K562 (cell line): ENCODE data around the gene CDH12. TPM values are rescaled to one million over a fixed set of nuclear protein-coding genes. Genes with fewer than 3 reads are reported as not detected.

Source experiments
- BCL6 ChIP-seq: fragments of 250-450 bp; sonication (Bioruptor Pico); IDR thresholded peaks from 2 replicates; pipeline ENCODE4 v1.4.0; 2020
- ZBTB7A ChIP-seq: IDR thresholded peaks from 2 replicates; pipeline ENCODE4 v1.6.1; 2011; ENCODE audit warnings: low read depth, mild to moderate bottlenecking, low read length, moderate library complexity, borderline replicate concordance; ENCODE audit not compliant: control insufficient read depth
- ZNF507 ChIP-seq: conservative IDR thresholded peaks from 2 replicates; pipeline ENCODE4 v1.6.1; 2017; ENCODE audit warnings: missing genetic modification characterization, missing compliant biosample characterization
- ZNF609 ChIP-seq: sonication (generic); formaldehyde crosslinking; IDR thresholded peaks from 2 replicates; pipeline ENCODE4 v1.8.1; 2023; ENCODE audit warnings: missing genetic modification reagents, mild to moderate bottlenecking, borderline replicate concordance
- polyA plus RNA-seq, 8 experiments: library from polyadenylated mRNA; depleted of rRNA in 4 of 8; stranded (reverse) in 5 of 8; unstranded in 3 of 8; fragments of >200 nt; fragmentation: Nextera tagmentation in 2 of 8; fragmentation: Illumina TruSeq in 1 of 8; extraction: Ambion mirVana in 2 of 8; extraction: Trizol in 1 of 8; gene quantifications; 2 replicates each; pipeline versions ENCODE4 v1.2.1 to v1.2.3, GENCODE V29; 2011 to 2014; ENCODE audit warnings: inconsistent platforms in 1 of 8, missing spikeins in 1 of 8
- total RNA-seq, 7 experiments: library from RNA; depleted of rRNA in 6 of 7; stranded (reverse); fragments of >200 nt in 6 of 7; fragmentation: Illumina TruSeq in 2 of 7; extraction: Trizol in 2 of 7; gene quantifications; 2 replicates each; pipeline versions ENCODE4 v1.2.1 to v1.2.3, GENCODE V29; 2011 to 2021; ENCODE audit warnings: low replicate concordance in 1 of 7
- TF ChIP-seq, protein P1 (sequence below): fragments of 450-650 bp; IDR thresholded peaks from 2 replicates; pipeline ENCODE4 v1.6.1; 2014; ENCODE audit warnings: low read depth, mild to moderate bottlenecking, moderate library complexity, borderline replicate concordance

CDH12 gene
- total and polyA plus RNA-seq, 9 of the 15 experiments (the other 6 are each of a cell fraction or from before 2014, with no cell fraction given) = 0.03 to 1.7 (median 0.37) TPM

GRCh38 chr5:21809611-21810010 is 1043.5 kb downstream of the CDH12 start (continued):
- no peak for TF ChIP-seq ZNF609 (CRISPR knock-in tag)
- TF ChIP-seq, protein P1, sequence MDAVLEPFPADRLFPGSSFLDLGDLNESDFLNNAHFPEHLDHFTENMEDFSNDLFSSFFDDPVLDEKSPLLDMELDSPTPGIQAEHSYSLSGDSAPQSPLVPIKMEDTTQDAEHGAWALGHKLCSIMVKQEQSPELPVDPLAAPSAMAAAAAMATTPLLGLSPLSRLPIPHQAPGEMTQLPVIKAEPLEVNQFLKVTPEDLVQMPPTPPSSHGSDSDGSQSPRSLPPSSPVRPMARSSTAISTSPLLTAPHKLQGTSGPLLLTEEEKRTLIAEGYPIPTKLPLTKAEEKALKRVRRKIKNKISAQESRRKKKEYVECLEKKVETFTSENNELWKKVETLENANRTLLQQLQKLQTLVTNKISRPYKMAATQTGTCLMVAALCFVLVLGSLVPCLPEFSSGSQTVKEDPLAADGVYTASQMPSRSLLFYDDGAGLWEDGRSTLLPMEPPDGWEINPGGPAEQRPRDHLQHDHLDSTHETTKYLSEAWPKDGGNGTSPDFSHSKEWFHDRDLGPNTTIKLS = no peak
- TF ChIP-seq ZBTB7A = no peak
- TF ChIP-seq BCL6 (CRISPR knock-in tag) = no peak
- TF ChIP-seq ZNF507 (tag) = no peak
